Measurements from ENCODE around the gene CNGA2.
"Not testable (repeated sequence)": the region's sequence is repeated elsewhere in the genome, so short reads cannot be mapped to it uniquely, and the experiment has no call there.

The CNGA2 gene

GRCh38 chrX:151694661-151695582 lies 39.6 kb upstream of the CNGA2 start, which contains the start of gene PRRG3:
Gene PRRG3 (plus strand): TSS chrX:151695458. CDS start chrX:151698815, 3,357 bp downstream.
- TF ChIP-seq CTCF (IDR thresholded peaks at IDR 0.05) = no peak
- intact Hi-C loops (cut with DNase I; ENCODE audit: low total_unique reads) = no loop called here
- H3K4me3 ChIP-seq = no peak within 1 kb of the TSS
- no peak for DNase-seq
- peaks cover 0 to 8% (median 0%) of the 10 kb centered on the region in 4 donors for H3K4me1 ChIP-seq
- H3K27me3 ChIP-seq = peaks cover 0 to 9% of the 10 kb centered on the region in 2 donors
- H3K27ac ChIP-seq = no peak within 1 kb of the TSS
- H3K36me3 ChIP-seq = no peaks in the 10 kb centered on the region
- no peaks in the 10 kb centered on the region for H3K9me3 ChIP-seq

- Histone ChIP-seq H3K27ac (no peak overlapping the region), H3K4me3 (no peak overlapping the region), H3K36me3 (no peaks in the 10 kb centered on the region), H3K9me3 (no peaks in the 10 kb centered on the region), H3K4me1 (peaks cover 0 to 8% (median 0%) of the 10 kb centered on the region in 4 donors), H3K27me3 (peaks cover 0 to 9% of the 10 kb centered on the region in 2 donors)
- no peak for DNase-seq
- intact Hi-C loops (cut with DNase I; ENCODE audit: low total_unique reads) = no loop called here
- TF ChIP-seq CTCF (IDR thresholded peaks at IDR 0.05) = no peak
Measured at GRCh38 chrX:151695583-151696340, 38.8 kb upstream of the CNGA2 start.

- H3K9me3 ChIP-seq, H3K27me3 ChIP-seq: not testable (repeated sequence)
Measured at GRCh38 chrX:151697082-151697481, 37.5 kb upstream of the CNGA2 start.

GRCh38 chrX:151697522-151697921 lies 37.0 kb upstream of the CNGA2 start:
- Histone ChIP-seq H3K36me3 (no peaks in the 10 kb centered on the region), H3K27me3 (peaks cover 0 to 9% of the 10 kb centered on the region in 2 donors), H3K9me3 (no peaks in the 10 kb centered on the region), H3K27ac (no peak overlapping the region), H3K4me1 (peaks cover 0 to 8% (median 0%) of the 10 kb centered on the region in 4 donors), H3K4me3 (no peak overlapping the region)
- no peak for TF ChIP-seq CTCF (IDR thresholded peaks at IDR 0.05)
- DNase-seq = no peak
- intact Hi-C loops (cut with DNase I; ENCODE audit: low total_unique reads) = no loop called here

More at GRCh38 chrX:151697082-151697481, 37.5 kb upstream of the CNGA2 start:
- H3K36me3 ChIP-seq; H3K4me3 ChIP-seq; DNase-seq; intact Hi-C loops (cut with DNase I; ENCODE audit: low total_unique reads); H3K27ac ChIP-seq; H3K4me1 ChIP-seq: not testable (repeated sequence)

GRCh38 chrX:151698485-151698884 lies 36.1 kb upstream of the CNGA2 start:
- peaks cover 0 to 8% (median 0%) of the 10 kb centered on the region in 4 donors for H3K4me1 ChIP-seq
- no peaks in the 10 kb centered on the region for H3K9me3 ChIP-seq
- intact Hi-C loops (cut with DNase I; ENCODE audit: low total_unique reads) = no loop called here
- peaks cover 0 to 9% of the 10 kb centered on the region in 2 donors for H3K27me3 ChIP-seq
- no peaks in the 10 kb centered on the region for H3K36me3 ChIP-seq
- H3K27ac ChIP-seq = no peak overlapping the region
- no peak overlapping the region for H3K4me3 ChIP-seq
- no peak for TF ChIP-seq CTCF (IDR thresholded peaks at IDR 0.05)
- DNase-seq = no peak
